NT2/D1 (cell line): ENCODE results near the gene SCN9A.

Experiments
- SUZ12 ChIP-seq: IDR thresholded peaks from 2 replicates; pipeline ENCODE4 v1.6.1; 2011; ENCODE audit not compliant: insufficient read length, insufficient read depth; ENCODE audit errors: extremely low read depth
- ZNF274 ChIP-seq: IDR thresholded peaks from 2 replicates; pipeline ENCODE4 v1.6.1; 2011; ENCODE audit warnings: mild to moderate bottlenecking, low read depth, low read length

GRCh38 chr2:166405569-166405926 is 29.8 kb upstream of the SCN9A start:
- TF ChIP-seq ZNF274 (no peak), SUZ12 (no peak)
